ENCODE data around the gene GRK3.
A peak's percentile ranks its signal among the peaks of the same experiment; 100 is the strongest.
"Not testable (repeated sequence)": the region's sequence is repeated elsewhere in the genome, so short reads cannot be mapped to it uniquely, and the experiment has no call there.

Gene GRK3

DNA sequence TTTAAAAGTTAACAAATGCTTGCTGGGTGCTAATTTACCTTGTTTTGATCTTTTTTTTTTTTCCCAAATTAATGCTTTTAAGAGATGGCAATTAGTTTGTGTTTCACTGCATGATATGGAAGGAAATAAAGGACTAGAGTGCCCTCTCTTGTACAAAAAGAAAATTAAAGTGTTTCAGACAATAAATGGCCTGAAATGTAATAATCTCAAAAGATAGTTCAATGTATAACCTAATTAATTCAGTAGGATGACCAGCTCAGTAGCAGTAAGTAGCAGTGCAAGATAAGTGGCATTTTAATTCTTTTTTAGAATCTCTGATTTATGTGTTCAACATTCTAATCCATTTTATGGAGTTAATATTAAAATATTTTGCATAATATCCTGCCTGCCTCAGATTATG, 137.6 kb downstream of the GRK3 start:
- DNase-seq, result peak; percentile 22
- in situ Hi-C loops (cut with HindIII; ENCODE audit: low pct_ligation_motif_present, low pct_unique_long_range_greater_than_20kb, low sequenced_read_pairs), result no loop called here

DNA sequence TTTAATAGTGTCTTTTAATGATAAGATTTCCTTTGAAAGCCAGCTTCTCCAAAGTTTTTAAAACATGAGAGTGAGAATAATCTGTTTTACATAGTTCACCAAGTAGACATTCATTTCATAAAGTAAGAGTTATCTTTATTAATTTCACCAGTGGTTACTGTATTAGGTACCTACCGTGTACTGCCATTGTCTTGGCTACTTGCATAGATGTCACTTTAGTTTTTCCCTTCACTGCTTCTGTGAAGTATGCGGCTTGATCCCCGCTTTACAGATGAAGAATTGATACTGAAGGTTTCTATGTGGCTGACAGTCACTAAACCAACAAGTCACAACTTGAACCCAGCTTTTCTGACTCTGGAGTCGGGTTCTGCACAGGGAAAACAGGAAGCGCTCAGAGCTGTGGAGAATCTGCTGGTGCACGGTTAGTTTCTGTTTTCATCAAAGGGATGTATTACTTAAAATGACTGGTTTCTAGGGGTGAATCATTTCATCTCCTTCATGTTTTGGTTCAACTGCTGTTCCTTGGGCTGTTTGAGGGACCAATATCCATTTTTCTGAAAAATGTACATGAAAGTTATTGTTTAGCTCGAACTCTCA, 138.2 kb downstream of the GRK3 start:
- in situ Hi-C loops (cut with HindIII; ENCODE audit: low pct_ligation_motif_present, low pct_unique_long_range_greater_than_20kb, low sequenced_read_pairs), result no loop called here
- DNase-seq, result no peak

DNA sequence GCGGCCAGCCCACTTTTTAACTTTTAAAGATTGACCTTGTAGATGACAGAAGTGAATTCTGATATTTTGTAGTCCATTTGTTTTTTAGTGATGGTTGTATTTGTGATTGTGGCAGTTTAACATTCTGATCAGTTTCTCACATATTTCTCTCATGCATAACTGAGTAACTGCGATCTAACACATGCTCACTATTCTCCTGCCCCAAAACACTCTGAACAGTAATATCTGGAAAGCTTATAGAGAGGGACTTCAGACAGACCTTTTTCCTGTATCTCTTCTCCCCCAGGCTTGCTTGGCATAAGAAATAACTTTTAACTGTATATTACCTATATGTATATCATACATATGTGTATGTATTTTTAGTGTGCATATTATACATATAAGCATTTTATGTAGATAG, 140.2 kb downstream of the GRK3 start:
- in situ Hi-C loops (cut with HindIII; ENCODE audit: low pct_ligation_motif_present, low pct_unique_long_range_greater_than_20kb, low sequenced_read_pairs), result no loop called here
- no peak for DNase-seq

DNA sequence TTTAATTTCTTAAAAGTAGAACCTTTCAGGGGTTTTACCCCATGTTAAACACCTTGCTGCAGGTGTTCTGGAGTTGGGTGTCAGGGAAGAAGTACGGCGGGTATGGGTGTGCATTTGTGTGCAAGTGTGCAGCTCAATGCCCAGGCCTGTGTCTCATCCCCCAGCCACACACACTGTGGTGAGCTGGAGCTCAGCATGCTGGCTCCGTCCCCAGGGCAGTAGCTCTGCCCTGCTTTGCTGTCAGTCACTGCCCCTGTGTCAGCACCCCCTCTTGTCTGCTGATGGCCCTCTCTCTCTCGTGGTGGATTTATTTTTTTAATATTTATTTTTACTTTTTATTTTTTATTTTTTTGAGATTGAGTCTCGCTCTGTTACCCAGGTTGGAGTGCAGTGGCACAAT, 141.7 kb downstream of the GRK3 start:
- no peak for DNase-seq
- in situ Hi-C loops (cut with HindIII; ENCODE audit: low pct_ligation_motif_present, low pct_unique_long_range_greater_than_20kb, low sequenced_read_pairs), result no loop called here

DNA sequence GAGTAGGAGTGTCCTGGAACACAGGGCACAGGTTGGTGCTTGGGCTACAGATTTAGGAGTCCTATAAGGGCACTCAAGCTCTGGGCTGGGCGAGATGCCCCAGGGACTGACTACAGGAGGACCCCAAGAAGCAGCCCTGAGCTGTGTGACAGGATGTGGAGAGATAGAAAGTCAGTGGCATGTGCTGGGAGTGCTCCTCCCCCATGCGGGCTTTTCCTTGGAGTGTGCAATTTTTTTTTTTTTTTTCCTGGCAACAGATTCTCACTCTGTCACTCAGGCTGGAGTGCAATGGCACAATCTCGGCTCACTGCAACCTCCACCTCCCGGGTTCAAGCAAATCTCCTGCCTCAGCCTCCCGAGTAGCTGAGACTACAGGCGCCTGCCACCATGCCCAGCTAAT, 144.0 kb downstream of the GRK3 start:
- in situ Hi-C loops (cut with HindIII; ENCODE audit: low pct_ligation_motif_present, low pct_unique_long_range_greater_than_20kb, low sequenced_read_pairs); DNase-seq: not testable (repeated sequence)

DNA sequence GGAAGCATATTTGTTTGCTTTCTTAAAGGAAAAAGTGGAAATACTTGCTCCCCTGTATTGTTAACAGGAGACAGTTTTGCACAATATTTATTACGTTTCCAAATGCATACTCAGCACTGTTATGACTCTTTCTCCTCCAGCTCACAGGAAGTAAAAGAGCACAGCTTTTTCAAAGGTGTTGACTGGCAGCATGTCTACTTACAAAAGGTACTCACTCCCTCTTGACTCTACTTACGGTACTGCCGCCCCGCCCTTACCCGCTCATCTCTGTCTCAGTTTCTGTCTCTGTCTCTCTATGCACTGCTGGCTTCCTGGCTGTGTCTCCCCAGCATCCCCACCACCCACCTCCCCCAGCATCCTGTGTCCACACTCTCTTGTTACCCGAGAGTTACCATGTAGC, 145.3 kb downstream of the GRK3 start:
- DNase-seq, result no peak
- in situ Hi-C loops (cut with HindIII; ENCODE audit: low pct_ligation_motif_present, low pct_unique_long_range_greater_than_20kb, low sequenced_read_pairs), result no loop called here

DNA sequence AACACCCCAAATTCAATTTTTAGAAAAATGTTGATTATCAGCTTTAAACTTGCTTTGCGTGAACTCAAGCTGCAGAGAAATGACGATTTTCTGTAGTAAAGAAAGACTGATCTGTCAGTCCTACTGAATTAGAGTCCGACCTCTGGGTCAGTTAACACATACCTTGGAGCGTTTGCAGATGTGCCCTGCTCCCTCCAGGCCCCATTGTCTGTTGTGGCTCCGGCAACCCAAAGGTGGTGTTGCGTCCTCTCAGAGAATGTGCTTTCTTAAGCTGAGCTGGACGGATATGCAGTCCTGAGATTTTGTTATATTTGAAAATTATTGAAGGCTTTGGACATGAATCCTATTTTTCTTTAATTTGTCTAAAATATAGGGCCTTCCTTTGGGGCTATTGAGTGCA, 146.0 kb downstream of the GRK3 start:
- in situ Hi-C loops (cut with HindIII; ENCODE audit: low pct_ligation_motif_present, low pct_unique_long_range_greater_than_20kb, low sequenced_read_pairs), result no loop called here
- no peak for DNase-seq

DNA sequence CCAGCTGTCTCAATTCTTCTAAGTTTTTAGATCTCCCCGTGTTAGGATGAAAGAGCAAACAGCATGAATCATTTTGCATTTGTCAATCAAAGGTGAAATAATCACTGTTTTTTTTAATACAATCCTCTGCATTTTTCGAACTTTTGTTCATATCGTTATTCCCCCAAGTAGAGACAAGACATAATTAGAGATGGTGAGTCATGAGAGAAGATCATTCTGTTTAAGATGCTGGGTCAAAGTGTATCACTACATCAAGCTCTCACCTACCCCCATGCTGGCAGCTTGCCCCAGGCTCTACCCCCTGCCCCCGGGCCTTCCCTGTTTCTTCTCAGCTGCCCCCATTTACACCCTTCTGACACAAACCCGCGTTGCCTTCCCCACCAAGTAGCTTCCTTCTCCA, 147.0 kb downstream of the GRK3 start:
- DNase-seq, result no peak
- in situ Hi-C loops (cut with HindIII; ENCODE audit: low pct_ligation_motif_present, low pct_unique_long_range_greater_than_20kb, low sequenced_read_pairs), result no loop called here

DNA sequence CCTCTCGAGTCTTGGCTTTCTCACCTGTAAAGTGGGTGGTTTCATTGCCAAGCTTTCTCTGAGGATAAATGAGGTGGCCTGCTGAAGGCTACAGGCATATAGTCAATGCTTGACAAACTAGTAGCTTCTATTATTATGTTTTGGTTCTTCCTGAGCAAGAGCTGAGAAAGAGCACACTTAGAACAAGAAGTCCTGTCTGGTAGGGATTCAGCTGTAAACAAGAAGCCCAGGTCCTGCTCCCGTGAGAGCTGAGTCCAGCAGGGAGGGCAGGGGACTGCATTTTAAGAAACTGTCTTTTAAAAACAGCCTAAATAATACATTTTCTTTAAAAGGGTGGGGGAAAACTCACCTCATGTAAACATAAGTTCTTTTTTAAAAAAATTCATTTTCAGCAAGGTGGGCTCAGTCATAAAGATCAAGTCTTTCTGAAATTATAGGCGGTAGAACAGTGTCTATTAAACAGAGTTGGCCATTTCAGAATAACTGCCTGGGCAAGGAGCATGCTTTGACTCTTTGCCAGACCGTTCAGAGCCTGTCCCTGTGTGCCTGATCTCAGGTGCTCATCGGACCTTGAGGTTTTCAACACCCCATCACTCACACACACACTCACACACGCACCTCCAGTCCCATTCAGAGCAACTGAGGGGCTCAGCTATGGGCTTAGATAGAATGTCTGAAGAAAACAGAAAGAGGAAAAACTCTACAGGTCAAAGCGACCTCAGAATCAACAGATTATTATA, 148.4 kb downstream of the GRK3 start:
- in situ Hi-C loops (cut with HindIII; ENCODE audit: low pct_ligation_motif_present, low pct_unique_long_range_greater_than_20kb, low sequenced_read_pairs), result no loop called here
- DNase-seq, result no peak

DNA sequence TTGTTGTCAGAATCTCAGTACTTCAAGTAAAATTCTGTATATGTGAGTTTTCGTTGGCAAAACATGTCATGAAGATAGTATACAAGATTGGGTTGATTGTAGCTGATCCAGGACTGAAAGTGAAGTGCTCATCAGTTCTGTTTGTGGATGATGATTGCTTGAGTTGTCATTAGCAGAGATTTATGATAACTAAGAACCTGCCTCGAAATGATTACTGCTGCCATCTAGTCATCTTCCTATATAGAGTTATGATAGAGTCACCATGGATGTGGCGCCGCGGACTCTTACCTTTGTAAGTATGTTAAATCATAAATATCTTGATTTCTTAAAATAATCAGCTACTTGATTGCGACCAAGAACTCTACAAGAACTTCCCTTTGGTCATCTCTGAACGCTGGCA, 149.6 kb downstream of the GRK3 start:
- in situ Hi-C loops (cut with HindIII; ENCODE audit: low pct_ligation_motif_present, low pct_unique_long_range_greater_than_20kb, low sequenced_read_pairs), result no loop called here

DNA sequence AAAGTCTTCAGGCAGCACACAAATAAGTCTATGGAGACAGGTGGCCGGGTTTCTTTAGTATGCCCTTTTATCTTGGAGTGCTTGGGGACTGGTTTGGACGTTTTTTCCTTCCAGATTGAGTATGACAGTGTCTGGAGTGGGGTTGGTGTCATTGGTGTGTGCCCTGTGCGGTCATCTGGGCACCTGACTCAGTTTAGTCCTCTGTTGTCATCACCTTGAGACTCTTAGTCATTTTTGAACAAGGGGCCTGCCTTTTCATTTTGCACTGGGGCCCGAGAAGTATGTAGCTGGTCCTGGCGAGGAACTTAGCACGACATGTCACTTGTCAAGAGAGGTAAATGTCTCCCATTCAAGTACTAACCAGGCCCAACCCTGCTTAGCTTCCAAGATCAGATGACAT, 150.3 kb downstream of the GRK3 start:
- in situ Hi-C loops (cut with HindIII; ENCODE audit: low pct_ligation_motif_present, low pct_unique_long_range_greater_than_20kb, low sequenced_read_pairs), result no loop called here
- DNase-seq, result no peak

More for the DNA sequence above, 149.6 kb downstream of the GRK3 start:
- DNase-seq, result no peak

DNA sequence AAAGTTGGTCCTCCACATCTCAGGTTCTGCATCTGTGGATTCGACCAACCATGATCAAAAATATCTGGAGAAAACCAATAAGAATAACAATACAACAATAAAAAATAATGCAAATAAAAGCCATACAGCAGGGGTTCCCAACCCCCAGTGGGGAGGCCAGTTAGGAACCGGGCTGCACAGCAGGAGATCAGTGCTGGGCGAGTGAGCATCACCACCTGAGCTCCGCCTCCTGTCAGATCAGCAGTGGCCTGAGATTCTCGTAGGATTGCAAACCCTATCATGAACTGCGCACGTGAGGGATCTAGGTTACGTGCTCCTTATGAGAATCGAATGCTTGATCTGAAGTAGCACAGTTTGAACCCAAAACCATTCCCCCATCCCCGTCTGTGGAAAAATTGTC, 152.2 kb downstream of the GRK3 start:
- in situ Hi-C loops (cut with HindIII; ENCODE audit: low pct_ligation_motif_present, low pct_unique_long_range_greater_than_20kb, low sequenced_read_pairs), result no loop called here
- DNase-seq, result no peak

DNA sequence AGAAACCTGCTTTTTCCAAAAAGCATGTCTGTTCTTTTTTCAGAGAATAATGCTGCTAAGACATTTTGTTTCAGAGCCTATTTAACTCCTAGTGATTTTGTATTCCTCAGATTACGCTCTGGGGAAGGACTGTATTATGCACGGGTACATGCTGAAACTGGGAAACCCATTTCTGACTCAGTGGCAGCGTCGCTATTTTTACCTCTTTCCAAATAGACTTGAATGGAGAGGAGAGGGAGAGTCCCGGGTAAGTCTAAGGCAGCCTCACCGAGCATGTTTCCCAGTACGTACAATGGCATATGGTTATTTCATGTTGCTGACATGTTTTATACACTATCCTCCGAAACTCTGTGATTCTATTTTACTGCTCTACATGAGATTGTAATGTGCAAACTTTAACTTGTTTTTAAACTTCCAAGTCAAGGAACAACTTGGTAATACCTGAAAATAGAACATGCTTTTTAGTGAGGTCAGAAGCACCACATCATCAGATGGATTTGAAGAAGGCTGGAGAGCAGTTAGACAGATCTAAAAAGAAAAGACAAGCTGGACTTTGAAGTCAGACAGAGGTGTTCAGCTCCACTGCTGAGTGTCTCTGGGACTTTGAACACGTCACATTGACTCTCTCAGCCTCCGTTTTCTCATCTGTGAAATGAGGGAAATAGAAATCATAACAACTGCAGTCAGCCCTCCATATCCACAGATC, 153.8 kb downstream of the GRK3 start:
- no peak for DNase-seq
- in situ Hi-C loops (cut with HindIII; ENCODE audit: low pct_ligation_motif_present, low pct_unique_long_range_greater_than_20kb, low sequenced_read_pairs), result no loop called here

DNA sequence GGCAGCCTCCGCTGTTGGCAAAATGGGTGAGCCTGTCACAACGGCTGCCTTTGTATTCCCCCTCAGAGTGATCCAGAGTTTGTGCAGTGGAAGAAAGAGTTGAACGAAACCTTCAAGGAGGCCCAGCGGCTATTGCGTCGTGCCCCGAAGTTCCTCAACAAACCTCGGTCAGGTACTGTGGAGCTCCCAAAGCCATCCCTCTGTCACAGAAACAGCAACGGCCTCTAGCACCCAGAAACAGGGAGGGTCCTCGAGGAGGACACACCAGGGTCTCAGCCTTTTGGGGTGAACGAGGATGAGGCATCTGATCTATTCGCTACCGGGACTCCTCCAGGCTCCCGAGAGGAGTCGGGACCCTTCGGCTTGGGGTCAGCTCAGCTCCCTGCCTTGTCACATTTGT, 157.7 kb downstream of the GRK3 start:
- in situ Hi-C loops (cut with HindIII; ENCODE audit: low pct_ligation_motif_present, low pct_unique_long_range_greater_than_20kb, low sequenced_read_pairs), result no loop called here
- DNase-seq, result no peak

DNA sequence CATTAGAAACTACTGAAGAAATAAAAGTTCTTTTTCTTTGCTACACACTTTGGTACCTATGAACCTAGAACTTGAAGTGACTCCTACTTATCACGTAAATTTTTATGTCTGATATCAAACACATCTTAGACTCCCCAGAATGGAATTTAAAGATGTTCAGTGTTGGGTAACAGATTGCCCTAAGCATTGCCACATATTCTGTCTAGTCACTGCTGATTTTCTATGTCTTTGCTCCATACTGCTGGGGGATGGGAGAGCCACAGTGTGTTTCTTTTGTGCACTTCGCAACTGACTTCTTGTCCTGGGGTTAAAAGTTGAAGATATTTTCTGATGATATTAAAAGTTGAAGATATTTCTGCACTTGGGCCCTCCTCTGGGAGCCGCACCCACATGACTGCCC, 158.2 kb downstream of the GRK3 start:
- in situ Hi-C loops (cut with HindIII; ENCODE audit: low pct_ligation_motif_present, low pct_unique_long_range_greater_than_20kb, low sequenced_read_pairs), result no loop called here
- no peak for DNase-seq

DNA sequence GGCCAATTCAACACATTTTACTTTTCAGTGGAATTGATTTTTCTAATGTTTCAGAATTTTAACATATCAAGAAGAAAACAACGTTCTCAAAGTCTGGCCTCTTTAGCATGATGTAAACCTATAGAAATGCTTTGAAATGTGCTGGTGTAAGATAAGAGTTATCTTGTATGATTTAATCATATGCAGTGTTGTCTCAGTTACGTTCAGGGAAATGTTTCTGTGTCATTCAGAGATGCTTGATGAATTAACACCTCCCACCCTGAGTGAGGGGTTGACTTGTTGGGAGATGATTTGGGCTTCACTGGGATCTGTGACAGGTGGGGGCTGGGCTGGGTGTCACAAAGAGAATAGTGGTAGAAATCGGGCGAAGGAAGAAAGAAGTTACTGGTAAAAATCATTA, 161.8 kb downstream of the GRK3 start:
- in situ Hi-C loops (cut with HindIII; ENCODE audit: low pct_ligation_motif_present, low pct_unique_long_range_greater_than_20kb, low sequenced_read_pairs), result no loop called here
- DNase-seq, result no peak

DNA sequence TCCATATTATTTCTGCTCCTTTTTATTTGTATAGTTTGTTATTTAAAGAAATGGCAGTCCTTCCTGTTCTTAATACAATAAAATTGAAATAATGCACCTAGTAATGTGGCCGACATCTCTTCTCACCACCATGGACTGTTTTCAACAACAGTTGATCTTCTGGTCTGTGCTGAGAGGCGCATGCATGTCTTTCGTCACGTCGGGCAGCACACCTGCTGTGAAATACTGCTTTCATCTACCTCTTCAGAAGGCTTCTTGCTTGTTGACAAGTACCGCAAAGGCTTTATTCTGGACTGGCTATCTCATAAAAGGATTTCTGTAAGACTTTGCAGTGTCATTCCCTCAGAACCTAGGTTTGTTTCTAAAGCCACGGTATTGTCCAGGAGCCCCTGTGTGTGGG, 163.6 kb downstream of the GRK3 start:
- no peak for DNase-seq
- in situ Hi-C loops (cut with HindIII; ENCODE audit: low pct_ligation_motif_present, low pct_unique_long_range_greater_than_20kb, low sequenced_read_pairs), result no loop called here

DNA sequence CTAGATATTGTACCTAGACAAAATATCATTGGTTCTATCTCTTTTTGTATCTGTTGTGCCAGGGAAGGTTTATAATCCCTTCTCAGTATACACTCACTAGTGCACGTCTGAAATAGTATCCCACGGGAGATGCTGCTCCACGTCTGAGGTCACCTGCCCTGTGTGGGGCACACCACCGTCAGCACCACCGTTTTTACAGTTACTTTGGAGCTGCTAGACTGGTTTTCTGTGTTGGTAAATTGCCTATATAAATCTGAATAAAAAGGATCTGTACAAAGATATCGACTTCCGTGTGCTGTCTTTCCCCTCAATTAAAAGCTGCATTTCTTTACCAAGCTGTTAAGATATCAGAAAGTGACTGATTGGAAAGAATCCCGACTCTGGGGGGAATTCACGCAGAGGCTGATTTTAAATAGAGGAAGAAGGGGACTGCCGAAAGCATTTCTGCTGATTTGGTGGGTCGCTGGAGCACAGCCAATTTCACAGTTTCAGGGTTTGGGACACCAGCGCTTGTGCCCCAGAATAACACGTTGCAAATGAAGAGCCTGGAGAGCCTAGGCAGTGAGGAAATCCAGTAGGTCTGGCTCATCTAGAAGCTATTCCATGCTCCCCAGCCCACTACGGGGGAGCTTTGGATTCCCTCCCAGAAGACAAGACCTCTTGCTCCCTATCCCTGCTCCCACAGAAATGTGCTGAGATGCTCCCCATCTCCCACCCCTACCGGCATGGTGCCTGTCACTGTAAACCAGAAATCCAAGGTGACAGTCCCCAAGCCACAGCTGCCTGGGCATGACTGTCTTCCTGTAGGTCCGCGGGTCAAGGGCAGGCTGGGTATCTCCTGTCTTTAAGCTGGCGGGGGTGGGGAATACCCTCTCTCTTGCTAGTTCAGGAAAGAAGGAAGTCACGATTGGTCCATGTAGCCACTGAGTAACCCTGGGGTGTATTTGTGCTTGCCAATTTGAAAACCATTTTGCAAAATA, 164.8 kb downstream of the GRK3 start:
- no peak for DNase-seq
- in situ Hi-C loops (cut with HindIII; ENCODE audit: low pct_ligation_motif_present, low pct_unique_long_range_greater_than_20kb, low sequenced_read_pairs), result no loop called here

DNA sequence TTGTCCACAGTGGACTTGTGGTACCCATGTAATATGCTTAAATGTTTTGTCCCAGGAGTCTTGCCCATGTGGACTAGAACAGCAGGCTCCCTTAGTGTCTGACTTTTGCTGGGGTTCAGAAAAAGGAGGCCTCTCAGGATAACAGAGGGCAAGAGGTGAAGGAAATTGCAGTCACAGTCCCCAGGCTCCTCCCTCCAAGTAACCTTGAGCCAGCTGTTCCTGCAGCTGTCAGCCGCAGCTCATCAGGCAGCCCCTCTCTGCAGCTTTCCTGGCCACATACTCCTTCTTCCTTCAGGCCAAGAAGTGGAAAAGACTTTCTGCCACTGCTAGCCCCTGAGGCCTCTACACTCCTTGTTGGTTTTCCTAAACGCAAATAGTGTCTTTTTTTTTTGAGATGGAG, 171.2 kb downstream of the GRK3 start:
- DNase-seq, result no peak
- in situ Hi-C loops (cut with HindIII; ENCODE audit: low pct_ligation_motif_present, low pct_unique_long_range_greater_than_20kb, low sequenced_read_pairs), result no loop called here

Data from ACHN (cell line).